ENCODE results near the gene PASK. TPM values are rescaled to one million over a fixed set of nuclear protein-coding genes. Genes with fewer than 3 reads are reported as not detected.

PASK gene
- total RNA-seq, 1 donor from 2014 or later: 20.3 TPM

- Histone ChIP-seq H4K20me1 (ENCODE audit: low read depth) (no peaks in the 10 kb centered on the region), H3K27me3 (no peaks in the 10 kb centered on the region), H3K4me2 (no peak overlapping the region), H3K4me3 (no peak overlapping the region), H3K4me1 (peaks cover 10% of the 10 kb centered on the region), H3K36me3 (no peaks in the 10 kb centered on the region), H3K79me2 (ENCODE audit: low read depth) (no peaks in the 10 kb centered on the region), H3K27ac (no peak overlapping the region), H2AFZ (replicated peaks) (no peak overlapping the region), H3F3A (ENCODE audit: low read depth) (no peaks in the 10 kb centered on the region), H3K9ac (no peak overlapping the region), H3K9me3 (ENCODE audit: low read depth) (no peaks in the 10 kb centered on the region)
- Mint-ChIP-seq H3K4me3 (no peak overlapping the region), H3K9me3 (no peaks in the 10 kb centered on the region), H3K4me1 (peaks cover 7% of the 10 kb centered on the region), H3K36me3 (no peaks in the 10 kb centered on the region), H3K27ac (no peak overlapping the region), H3K27me3 (ENCODE audit: insufficient read depth, low read depth) (no peaks in the 10 kb centered on the region)
- DNase-seq (ENCODE audit: low spot score): no peak
- TF ChIP-seq CTCF (IDR thresholded peaks at IDR 0.05): no peak
- no peak for TF ChIP-seq EZH2phosphoT487 (IDR thresholded peaks at IDR 0.05)
- TF ChIP-seq EZH2 (IDR thresholded peaks at IDR 0.05): no peak
Observed at GRCh38 chr2:241191081-241191480, 41.8 kb upstream of the PASK start.

- Histone ChIP-seq H2AFZ (replicated peaks) (no peak overlapping the region), H3K27ac (no peak overlapping the region), H3F3A (ENCODE audit: low read depth) (no peaks in the 10 kb centered on the region), H3K79me2 (ENCODE audit: low read depth) (no peaks in the 10 kb centered on the region), H3K4me1 (peaks cover 10% of the 10 kb centered on the region), H4K20me1 (ENCODE audit: low read depth) (no peaks in the 10 kb centered on the region), H3K4me3 (no peak overlapping the region), H3K4me2 (no peak overlapping the region), H3K9ac (no peak overlapping the region), H3K36me3 (no peaks in the 10 kb centered on the region), H3K27me3 (no peaks in the 10 kb centered on the region), H3K9me3 (ENCODE audit: low read depth) (no peaks in the 10 kb centered on the region)
- H3K36me3 Mint-ChIP-seq: no peaks in the 10 kb centered on the region
- DNase-seq (ENCODE audit: low spot score): no peak
- no peaks in the 10 kb centered on the region for H3K9me3 Mint-ChIP-seq
- TF ChIP-seq CTCF (IDR thresholded peaks at IDR 0.05) (no peak), EZH2 (IDR thresholded peaks at IDR 0.05) (no peak), EZH2phosphoT487 (IDR thresholded peaks at IDR 0.05) (no peak)
- peaks cover 7% of the 10 kb centered on the region for H3K4me1 Mint-ChIP-seq
- H3K4me3 Mint-ChIP-seq: no peak overlapping the region
- H3K27ac Mint-ChIP-seq: no peak overlapping the region
- peaks cover 2% of the 10 kb centered on the region for H3K27me3 Mint-ChIP-seq (ENCODE audit: insufficient read depth, low read depth)
Observed at GRCh38 chr2:241190291-241190981, 41.2 kb upstream of the PASK start.

- Mint-ChIP-seq H3K27ac (no peak overlapping the region), H3K36me3 (no peaks in the 10 kb centered on the region), H3K27me3 (ENCODE audit: insufficient read depth, low read depth) (peaks cover 2% of the 10 kb centered on the region), H3K4me1 (peaks cover 7% of the 10 kb centered on the region), H3K4me3 (no peak overlapping the region), H3K9me3 (no peaks in the 10 kb centered on the region)
- Histone ChIP-seq H3K4me1 (peaks cover 10% of the 10 kb centered on the region), H3K79me2 (ENCODE audit: low read depth) (no peaks in the 10 kb centered on the region), H3K4me3 (no peak overlapping the region), H3K4me2 (no peak overlapping the region), H3K9ac (no peak overlapping the region), H3K36me3 (no peaks in the 10 kb centered on the region), H4K20me1 (ENCODE audit: low read depth) (no peaks in the 10 kb centered on the region), H2AFZ (replicated peaks) (no peak overlapping the region), H3K9me3 (ENCODE audit: low read depth) (no peaks in the 10 kb centered on the region), H3F3A (ENCODE audit: low read depth) (no peaks in the 10 kb centered on the region), H3K27me3 (no peaks in the 10 kb centered on the region), H3K27ac (no peak overlapping the region)
- no peak for DNase-seq (ENCODE audit: low spot score)
- TF ChIP-seq EZH2 (IDR thresholded peaks at IDR 0.05) (no peak), EZH2phosphoT487 (IDR thresholded peaks at IDR 0.05) (no peak), CTCF (IDR thresholded peaks at IDR 0.05) (no peak)
Observed at GRCh38 chr2:241189856-241190201, 40.6 kb upstream of the PASK start.

All from neural progenitor cell (in vitro differentiated cells).